ENCODE measurements around the gene TRPV2.
"Not testable (repeated sequence)": the region's sequence is repeated elsewhere in the genome, so short reads cannot be mapped to it uniquely, and the experiment has no call there.

The TRPV2 gene

DNA sequence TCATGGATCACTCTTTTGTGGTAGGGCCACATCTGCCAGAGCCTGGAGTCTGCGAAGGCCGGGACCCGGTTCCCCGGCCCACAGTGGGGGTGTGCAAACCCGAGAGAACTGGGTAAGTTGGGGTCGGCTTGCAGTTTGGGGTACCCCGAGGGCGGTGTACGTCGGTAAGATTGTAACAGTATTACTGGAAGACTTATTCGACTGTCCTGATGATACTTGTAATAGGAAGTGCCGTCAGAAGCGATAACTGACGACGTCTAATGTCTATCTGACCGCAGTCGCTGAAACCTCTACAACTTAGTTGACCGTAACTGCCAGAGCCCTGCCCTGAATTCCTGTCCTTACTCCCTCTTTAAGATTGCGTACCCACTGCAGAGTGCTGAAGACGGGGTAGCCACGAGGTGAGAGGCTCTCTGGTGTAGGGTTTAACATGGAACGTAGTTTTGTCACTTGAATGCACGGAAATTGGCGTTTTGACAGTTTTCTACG is 24.0 kb downstream of the TRPV2 start:
- peak; percentile 52 for DNase-seq (ENCODE audit: low read depth)
- TF ChIP-seq, protein P1, sequence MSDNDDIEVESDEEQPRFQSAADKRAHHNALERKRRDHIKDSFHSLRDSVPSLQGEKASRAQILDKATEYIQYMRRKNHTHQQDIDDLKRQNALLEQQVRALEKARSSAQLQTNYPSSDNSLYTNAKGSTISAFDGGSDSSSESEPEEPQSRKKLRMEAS (IDR thresholded peaks at IDR 0.05; ENCODE audit: low read depth, low read length) = no peak
- TF ChIP-seq MYC (IDR thresholded peaks at IDR 0.05; ENCODE audit: low read depth, low read length) = no peak
- TF ChIP-seq POLR2A (IDR thresholded peaks at IDR 0.05; ENCODE audit: extremely low read depth, insufficient read length) = no peak
- TF ChIP-seq, protein P2, sequence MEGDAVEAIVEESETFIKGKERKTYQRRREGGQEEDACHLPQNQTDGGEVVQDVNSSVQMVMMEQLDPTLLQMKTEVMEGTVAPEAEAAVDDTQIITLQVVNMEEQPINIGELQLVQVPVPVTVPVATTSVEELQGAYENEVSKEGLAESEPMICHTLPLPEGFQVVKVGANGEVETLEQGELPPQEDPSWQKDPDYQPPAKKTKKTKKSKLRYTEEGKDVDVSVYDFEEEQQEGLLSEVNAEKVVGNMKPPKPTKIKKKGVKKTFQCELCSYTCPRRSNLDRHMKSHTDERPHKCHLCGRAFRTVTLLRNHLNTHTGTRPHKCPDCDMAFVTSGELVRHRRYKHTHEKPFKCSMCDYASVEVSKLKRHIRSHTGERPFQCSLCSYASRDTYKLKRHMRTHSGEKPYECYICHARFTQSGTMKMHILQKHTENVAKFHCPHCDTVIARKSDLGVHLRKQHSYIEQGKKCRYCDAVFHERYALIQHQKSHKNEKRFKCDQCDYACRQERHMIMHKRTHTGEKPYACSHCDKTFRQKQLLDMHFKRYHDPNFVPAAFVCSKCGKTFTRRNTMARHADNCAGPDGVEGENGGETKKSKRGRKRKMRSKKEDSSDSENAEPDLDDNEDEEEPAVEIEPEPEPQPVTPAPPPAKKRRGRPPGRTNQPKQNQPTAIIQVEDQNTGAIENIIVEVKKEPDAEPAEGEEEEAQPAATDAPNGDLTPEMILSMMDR (IDR thresholded peaks at IDR 0.05; ENCODE audit: low read depth, low read length) = no peak
- H3K4me3 ChIP-seq (ENCODE audit: low read depth, low read length) = peak overlapping the region; percentile 69

DNA sequence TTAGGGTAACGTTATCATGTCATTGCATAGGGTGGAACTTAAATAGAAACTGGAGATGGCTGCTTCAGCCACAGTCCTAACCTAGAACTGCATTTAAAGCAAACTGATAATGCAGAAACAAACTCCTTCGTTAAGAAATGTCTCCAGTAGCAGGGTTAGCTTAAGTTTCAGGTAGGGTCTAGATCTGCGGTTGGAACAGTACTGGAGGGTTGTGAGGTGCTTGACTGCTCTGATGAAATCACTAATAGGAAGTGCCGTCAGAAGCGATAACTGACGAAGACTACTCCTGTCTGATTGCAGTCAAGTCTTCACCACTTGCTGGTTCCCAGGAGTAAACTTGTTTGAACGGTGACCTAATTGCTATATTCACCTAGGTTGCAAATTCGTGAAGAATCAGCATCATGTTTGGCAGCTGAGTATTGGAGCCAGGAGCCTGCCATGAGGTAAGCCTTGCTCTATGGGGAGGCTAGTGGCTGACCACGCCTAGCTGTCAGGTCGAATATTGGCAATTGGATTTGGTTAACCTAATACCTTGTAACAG is 24.5 kb downstream of the TRPV2 start:
- peak; percentile 77 for DNase-seq (ENCODE audit: low read depth)
- peak overlapping the region; percentile 69 for H3K4me3 ChIP-seq (ENCODE audit: low read depth, low read length)
- TF ChIP-seq MYC (IDR thresholded peaks at IDR 0.05; ENCODE audit: low read depth, low read length) (no peak), POLR2A (IDR thresholded peaks at IDR 0.05; ENCODE audit: extremely low read depth, insufficient read length) (peak; percentile 42)

DNA sequence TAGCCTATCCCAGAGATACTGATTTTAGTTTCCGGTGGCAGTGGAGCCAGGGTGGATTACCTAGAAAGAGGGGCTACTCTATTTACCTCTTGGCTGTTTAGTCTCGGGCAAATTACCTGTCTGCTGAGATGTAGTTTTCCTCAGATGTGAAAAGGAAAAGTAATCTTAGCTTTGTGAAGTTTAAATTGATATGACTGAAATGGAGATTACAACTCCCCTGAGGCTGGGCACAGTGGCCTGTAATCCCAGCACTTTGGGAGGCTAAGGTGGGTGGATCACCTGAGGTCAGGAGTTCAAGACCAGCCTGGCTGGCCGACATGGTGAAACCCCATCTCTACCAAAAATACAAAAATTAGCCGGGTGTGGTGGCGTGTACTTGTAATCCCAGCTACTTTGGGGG is 25.0 kb downstream of the TRPV2 start:
- H3K4me3 ChIP-seq (ENCODE audit: low read depth, low read length) = peak overlapping the region; percentile 69
- not testable (repeated sequence) for DNase-seq (ENCODE audit: low read depth)

DNA sequence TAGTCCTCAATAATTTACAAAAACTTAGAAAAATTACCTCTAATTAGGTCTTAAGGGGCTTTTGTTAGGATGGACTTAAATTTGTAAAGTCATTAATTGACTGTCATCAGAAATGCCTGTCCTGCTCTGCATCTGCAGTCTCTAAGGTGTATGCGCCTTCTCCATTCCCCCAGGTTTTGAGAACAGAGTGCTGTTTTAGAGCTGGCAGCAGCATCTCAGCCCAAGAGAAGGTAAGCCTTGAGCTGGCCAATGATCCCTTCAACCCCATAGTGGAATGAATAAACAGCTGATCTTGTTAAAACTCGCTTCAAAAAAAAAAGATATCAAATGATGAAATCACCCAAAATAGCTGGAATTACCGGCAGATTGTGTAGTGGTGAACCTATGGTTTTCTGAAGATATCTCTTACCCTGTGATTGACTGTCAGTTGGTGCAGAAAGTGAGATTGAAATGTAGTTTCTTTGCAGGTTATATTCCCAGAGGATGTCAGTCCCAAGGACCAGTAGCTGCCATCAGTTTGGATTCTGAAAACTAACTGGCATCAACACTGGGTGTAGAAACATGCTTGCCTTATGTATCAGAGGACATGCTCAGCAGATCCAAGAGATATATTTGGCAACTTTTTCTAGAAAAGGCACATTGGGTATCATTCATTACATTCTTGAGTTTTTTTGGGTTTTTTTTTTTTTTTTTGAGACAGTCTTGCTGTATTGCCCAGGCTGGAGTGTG is 25.7 kb downstream of the TRPV2 start:
- H3K4me3 ChIP-seq (ENCODE audit: low read depth, low read length) = peak overlapping the region; percentile 69
- no peak for DNase-seq (ENCODE audit: low read depth)
- no peak for TF ChIP-seq POLR2A (IDR thresholded peaks at IDR 0.05; ENCODE audit: extremely low read depth, insufficient read length)
- no peak for TF ChIP-seq MYC (IDR thresholded peaks at IDR 0.05; ENCODE audit: low read depth, low read length)
- TF ChIP-seq, protein P2 (IDR thresholded peaks at IDR 0.05; ENCODE audit: low read depth, low read length) = no peak
- TF ChIP-seq, protein P1 (IDR thresholded peaks at IDR 0.05; ENCODE audit: low read depth, low read length) = no peak

DNA sequence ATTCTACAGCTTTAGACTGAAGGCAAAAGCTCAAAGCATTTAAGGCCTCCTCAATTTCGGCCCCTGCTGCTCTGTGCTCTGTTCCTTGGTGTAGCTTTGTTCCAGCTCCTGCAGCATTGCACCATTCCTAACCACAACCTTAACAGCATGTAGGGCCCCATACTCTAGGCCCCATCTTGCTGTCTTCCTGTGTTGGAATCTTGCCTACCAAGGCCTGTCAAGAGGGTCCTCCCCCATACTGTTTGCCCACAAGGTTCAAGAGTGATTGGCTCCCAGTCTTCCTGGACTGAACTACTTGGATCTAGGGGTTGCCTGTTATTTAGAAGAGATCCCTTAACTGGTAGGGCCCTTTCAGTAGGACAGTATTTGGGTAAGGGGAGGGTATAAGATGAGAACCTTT is 26.8 kb downstream of the TRPV2 start:
- peak overlapping the region; percentile 69 for H3K4me3 ChIP-seq (ENCODE audit: low read depth, low read length)
- DNase-seq (ENCODE audit: low read depth) = peak; percentile 99
- TF ChIP-seq, protein P2 (IDR thresholded peaks at IDR 0.05; ENCODE audit: low read depth, low read length) = no peak
- no peak for TF ChIP-seq POLR2A (IDR thresholded peaks at IDR 0.05; ENCODE audit: extremely low read depth, insufficient read length)
- peak; percentile 88 for TF ChIP-seq MYC (IDR thresholded peaks at IDR 0.05; ENCODE audit: low read depth, low read length)
- TF ChIP-seq, protein P1 (IDR thresholded peaks at IDR 0.05; ENCODE audit: low read depth, low read length) = peak; percentile 60; the same call in 1 of the 2 replicates

DNA sequence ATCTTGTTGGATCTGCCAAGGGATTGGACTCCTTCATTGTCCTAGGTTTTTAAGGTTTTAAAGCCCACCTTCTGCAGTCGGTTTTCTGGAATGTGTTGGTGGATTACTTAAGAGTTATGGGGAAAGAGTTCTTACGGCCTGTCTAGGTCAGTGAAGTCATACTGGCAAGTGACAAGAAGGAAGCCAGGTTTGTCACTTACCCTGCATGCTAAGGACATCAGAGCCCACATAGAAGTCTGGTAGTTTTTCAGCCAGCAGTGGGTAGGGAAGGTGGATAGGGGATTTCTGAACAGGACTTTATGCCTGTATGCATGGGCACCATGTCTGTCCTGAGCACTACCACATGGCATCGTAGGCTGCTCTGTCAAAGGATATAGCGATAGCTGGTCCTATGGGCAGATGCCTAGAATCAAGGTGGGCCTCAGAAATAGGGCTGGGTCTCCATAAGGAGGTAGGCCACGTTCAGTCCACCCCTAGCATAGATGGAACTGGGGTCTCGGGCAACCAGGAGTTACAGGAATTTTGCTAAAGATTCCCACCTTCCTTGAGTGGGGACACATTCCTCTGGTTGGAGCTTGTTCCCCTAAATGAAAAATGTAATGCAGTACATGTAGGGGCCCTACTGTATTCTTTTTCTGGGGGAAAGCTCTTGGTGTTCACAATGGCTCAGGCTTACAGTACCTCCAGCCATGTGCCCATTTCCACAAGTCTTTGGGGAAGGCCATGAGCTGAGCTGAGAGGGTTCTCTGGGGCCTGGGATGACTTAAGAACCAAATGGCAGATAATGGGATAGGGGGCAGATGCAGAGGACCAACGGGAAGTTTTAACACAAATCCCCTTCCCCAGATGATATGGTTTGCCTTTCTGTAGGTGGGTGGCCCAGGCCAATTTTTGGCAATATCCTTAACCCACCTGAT is 27.5 kb downstream of the TRPV2 start:
- peak overlapping the region; percentile 69 for H3K4me3 ChIP-seq (ENCODE audit: low read depth, low read length)
- DNase-seq (ENCODE audit: low read depth) = peak; percentile 55

More for the DNA sequence above, 27.5 kb downstream of the TRPV2 start:
- no peak for TF ChIP-seq POLR2A (IDR thresholded peaks at IDR 0.05; ENCODE audit: extremely low read depth, insufficient read length)
- TF ChIP-seq, protein P1 (IDR thresholded peaks at IDR 0.05; ENCODE audit: low read depth, low read length) = no peak

Data from NB4 (cell line).